Stimulated activated CD8-positive, alpha-beta memory T cell treated with anti-CD3 and anti-CD28 coated beads, Interleukin-15, amount 100 ng/mL, for 24 hours (primary cell): Measurements from ENCODE around the gene KIAA0232.
"Not testable (repeated sequence)": the region's sequence is repeated elsewhere in the genome, so short reads cannot be mapped to it uniquely, and the experiment has no call there.

Source experiments
- DNase-seq: peaks from one replicate; pipeline ENCODE4 v3.0.0-alpha.2; 2020; ENCODE audit warnings: low read depth

KIAA0232 gene

DNA sequence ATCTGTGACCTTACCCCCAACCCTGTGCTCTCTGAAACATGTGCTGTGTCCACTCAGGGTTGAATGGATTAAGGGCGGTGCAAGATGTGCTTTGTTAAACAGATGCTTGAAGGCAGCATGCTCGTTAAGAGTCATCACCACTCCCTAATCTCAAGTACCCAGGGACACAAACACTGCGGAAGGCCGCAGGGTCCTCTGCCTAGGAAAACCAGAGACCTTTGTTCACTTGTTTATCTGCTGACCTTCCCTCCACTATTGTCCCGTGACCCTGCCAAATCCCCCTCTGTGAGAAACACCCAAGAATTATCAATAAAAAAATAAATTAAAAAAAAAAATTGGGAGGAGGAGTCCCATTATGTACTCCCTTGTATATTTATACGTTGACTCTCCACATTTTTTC lies 26.2 kb upstream of the KIAA0232 start:
- not testable (repeated sequence) for DNase-seq

DNA sequence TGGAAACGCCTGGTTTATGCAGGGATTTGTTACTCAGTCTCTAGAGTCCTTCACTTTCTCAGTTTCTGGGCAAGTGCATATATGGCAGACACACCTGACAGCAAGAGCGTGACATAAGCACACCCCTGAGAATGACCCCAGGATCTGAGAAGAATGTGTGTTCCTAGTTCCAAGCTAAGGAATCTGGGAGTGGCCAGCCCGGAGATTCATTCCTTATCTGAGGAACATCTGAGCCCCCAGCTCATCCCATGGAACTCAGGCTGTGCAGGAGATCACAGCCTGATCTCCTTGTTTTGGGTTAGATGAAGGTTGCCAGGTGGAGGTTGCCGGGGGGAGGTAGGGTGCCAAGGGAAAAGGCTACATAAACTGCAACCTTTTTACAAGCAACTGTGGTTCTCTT lies 23.8 kb upstream of the KIAA0232 start:
- no peak for DNase-seq

DNA sequence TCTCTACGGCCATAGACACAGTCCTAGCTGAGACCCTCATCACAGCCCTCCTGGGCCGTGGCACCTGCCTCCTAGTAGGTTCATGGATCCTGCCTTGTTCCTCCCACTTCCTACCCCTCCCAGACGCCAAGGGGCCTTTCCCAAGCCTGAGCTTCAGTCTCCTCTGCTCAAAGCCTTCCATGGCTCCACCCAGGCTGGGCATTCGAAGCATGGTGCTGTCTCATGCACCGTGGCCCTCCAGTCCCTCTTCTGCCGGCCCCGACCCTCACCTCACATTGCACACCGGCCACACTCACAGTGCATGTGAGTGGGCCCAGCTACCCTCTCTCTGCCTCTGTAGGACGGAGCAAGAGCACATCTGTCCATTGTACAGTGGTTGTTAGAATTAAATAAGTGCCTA lies 21.7 kb upstream of the KIAA0232 start:
- DNase-seq, result no peak

- no peak for DNase-seq
These were observed 20.6 kb upstream of the KIAA0232 start for GRCh38 chr4:6761649-6762615.

GRCh38 chr4:6763330-6763851 lies 19.1 kb upstream of the KIAA0232 start:
- DNase-seq, result no peak

DNA sequence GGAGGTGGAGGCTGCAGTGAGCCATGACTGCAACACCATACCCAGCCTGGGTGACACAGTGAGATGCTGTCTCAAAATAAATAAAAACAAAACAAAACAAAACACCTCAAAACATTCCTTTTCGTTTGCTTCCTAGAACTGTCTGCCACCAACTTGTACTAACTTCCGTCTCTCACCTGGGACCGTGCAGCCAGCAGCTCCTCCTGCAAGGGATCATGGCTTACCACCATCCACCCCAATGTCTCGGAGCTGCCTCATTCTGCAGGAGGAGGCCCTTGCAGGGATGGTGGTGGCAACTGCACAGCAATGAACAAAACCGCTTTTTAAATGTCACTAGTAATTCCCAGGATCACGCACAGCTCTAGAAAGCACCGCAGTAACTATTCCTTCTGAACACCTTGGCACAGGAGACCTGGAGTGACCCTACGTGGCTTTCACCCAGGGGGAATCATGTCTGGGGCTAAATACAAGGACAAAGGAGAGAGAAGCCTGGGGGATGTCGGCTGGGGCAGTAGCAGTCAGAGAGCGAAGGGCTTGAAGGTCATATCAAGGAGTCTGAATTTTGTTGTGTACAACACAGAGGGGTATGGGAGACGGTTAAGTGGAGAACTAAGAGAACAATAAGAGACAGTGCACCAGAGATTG lies 17.4 kb upstream of the KIAA0232 start:
- DNase-seq, result no peak

GRCh38 chr4:6765703-6766102 lies 16.8 kb upstream of the KIAA0232 start:
- DNase-seq, result no peak

GRCh38 chr4:6767386-6767747 lies 15.2 kb upstream of the KIAA0232 start:
- DNase-seq, result no peak

DNA sequence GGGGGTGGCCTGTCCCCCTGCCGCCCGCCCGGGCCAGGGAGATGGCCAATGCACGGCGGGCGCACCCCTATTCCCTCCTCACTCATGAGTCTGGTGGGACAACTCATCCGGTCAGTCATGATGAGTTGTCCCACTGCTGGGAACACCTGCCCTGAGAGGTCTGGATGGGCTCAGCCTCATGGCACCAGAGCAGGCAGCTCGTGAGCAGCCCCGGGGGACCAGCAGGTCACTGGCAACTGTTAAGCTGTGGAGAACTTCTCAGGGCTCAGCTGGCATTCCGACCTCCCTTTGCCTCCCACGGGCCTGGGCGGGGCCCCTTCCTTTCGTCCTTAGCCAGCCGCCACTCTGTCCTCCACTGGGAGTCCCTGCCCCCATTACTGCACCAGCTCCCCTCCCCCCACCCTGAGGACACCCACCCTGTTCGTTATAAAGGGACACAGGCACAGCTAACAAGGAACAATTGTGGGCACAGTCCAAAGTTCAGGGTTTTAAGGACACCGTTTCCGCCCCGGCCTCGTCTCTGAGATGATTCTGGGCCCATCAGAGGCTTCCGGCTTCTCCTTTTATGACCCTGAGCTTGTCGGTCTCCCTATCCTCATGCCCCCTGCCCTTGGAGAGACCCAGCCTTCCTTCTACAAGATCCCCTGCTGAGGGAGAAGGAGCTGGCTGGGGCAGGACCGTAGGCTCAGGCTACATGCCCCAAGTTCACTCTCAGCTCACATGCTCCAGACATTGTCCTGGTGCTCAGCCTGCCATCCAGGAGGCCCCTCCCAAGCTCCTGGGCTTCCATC lies 14.6 kb upstream of the KIAA0232 start:
- DNase-seq, result no peak

DNA sequence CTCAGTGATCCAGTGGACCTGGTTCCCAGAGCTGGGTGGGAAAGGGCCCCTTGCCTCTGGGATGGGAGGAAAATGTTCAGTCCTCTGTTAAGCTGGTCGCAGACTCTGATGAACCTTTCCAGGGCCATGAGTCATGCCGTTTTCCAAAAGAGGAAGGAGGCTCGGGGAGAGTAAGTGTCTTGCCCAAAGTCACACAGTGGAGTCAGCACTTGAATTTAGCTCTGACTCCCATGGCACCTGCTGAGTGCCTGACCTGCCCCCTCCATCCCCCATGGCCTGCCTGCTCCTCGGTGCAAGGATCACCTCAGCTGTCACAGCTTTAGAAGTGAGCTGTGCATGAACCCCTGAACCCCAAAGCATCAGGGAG lies 14.0 kb upstream of the KIAA0232 start:
- no peak for DNase-seq

GRCh38 chr4:6769233-6769988 lies 13.1 kb upstream of the KIAA0232 start:
- no peak for DNase-seq

- DNase-seq, result no peak
These were observed 12.5 kb upstream of the KIAA0232 start for GRCh38 chr4:6769989-6770420.

DNA sequence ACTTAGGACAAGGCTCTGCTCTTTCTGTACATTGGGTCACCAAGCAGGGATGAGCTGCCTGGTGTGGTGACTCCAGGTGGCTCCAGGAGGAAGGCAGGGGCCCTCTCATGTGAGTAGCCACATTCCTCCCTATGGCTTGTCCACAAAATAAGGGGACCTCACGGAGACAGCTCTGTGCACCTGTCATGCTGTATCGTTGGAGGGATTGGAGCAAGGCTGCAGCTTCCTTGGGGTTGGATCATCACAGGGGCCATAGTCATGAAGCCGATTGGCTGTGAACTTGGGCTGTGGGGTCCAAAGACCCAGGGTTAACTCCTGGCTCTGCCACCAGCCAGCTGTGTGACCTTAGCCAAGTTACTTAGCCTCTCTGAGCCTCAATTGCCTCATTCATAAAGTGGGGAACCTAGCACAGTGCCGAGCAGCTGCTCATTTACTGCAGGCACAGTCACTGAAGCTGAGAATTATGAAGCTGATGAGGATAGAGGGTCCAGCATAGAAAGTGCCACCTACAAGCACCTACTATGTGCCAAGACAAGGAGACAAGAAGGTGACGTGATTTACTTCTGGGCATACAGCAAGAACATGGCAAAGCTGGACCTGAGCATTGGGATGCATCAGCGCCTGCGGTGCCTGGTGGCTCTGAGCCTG lies 11.8 kb upstream of the KIAA0232 start:
- DNase-seq, result no peak

DNA sequence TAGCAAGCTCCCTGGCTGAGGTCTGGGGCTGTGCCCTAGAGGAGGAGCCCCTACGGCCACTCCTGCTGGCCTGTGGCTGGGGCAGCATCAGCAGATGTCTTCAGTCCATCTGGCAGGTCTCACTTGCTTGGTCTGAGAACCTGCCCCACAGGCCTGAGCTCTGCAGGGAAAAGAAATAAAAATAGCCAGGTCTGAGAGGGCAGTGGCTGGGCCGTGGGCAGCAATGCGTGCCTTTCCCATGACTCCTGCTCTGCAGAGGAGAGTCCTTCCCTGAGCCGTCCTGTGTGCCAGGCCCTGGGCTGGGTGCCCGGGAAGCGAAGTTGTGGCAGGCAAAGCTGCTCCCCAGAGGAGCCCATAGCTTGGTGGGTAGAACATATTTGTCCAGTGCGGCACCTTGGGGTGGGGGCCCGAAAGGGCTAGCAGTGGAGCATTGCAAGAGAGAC lies 11.3 kb upstream of the KIAA0232 start:
- DNase-seq, result no peak

DNA sequence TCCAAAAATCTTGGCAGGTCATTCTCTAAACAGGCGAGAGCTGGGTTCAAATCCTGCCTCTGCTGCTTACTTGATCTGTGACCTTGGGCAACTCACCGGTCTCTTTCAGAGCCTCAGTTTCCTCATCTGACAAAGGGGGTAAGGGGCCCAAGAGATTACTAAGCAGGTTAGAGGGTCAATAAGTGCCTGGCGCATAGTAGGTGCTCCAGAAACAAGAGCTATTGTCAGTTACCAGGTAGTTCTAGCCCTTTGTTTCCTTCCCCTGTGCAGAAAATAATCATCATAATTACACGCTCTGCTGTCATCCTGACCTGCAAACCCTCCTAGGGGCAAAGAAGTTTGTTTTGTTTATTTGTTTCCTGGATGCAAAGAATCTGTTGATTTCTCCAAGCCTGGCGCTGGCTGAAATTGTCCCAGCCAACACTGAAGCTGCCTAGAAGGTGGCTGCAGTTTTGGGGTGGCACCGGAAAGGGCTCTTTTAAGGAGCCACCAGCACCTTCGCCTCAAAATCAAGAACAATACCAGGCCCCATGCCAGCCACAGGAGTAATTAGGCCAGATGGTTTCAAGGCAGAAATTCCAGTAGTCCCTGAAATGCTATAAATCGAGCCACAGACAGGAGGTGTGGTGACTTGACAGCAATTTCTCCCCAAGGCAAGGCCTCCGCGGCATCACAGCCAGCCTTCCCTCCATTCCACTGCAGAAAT lies 10.2 kb upstream of the KIAA0232 start:
- DNase-seq, result no peak

- no peak for DNase-seq
These were observed 9.4 kb upstream of the KIAA0232 start for GRCh38 chr4:6773106-6773505.

GRCh38 chr4:6773616-6774540 lies 8.6 kb upstream of the KIAA0232 start:
- no peak for DNase-seq

- DNase-seq, result no peak
These were observed 6.8 kb upstream of the KIAA0232 start for GRCh38 chr4:6775746-6776145.

- no peak for DNase-seq
These were observed 5.4 kb upstream of the KIAA0232 start for GRCh38 chr4:6776920-6777635.
